ENCODE results near the gene TTYH1.

DNA sequence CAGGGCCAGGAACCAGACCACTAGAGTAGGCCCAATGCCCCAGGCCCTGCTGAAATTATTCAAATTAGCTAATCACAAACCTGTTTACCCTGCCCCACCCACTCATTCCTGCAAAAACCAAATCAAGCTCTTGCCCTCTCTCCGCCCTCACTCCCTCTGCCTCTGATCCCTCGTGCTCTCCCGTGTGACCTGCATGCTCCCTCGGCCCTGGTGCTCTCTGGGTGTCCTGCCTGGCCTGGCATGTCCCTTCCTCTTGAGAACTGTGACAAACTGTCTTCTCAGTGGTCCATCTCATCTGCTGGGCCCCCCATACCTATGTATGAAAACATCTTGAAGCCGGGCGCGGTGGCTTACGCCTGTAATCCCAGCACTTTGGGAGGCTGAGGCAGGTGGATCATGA is 12.2 kb upstream of the TTYH1 start:
- TF ChIP-seq POLR2A (IDR thresholded peaks at IDR 0.05) (no peak), CTCF (IDR thresholded peaks at IDR 0.05) (no peak)

All from breast epithelium (tissue), 3 donors.